ENCODE measurements around the gene FEM1B.

GRCh38 chr15:68234060-68234459 lies 43.5 kb upstream of the FEM1B start:
- TF ChIP-seq ZFP30 (CRISPR knock-in tag; IDR thresholded peaks at IDR 0.05): no peak
- TF ChIP-seq ESRRG (CRISPR knock-in tag; IDR thresholded peaks at IDR 0.05): no peak
- TF ChIP-seq CREB5 (CRISPR knock-in tag; IDR thresholded peaks at IDR 0.05; ENCODE audit: low read depth): no peak
- TF ChIP-seq PATZ1 (CRISPR knock-in tag; IDR thresholded peaks at IDR 0.05; ENCODE audit: borderline replicate concordance): no peak
- TF ChIP-seq TOX (CRISPR knock-in tag; IDR thresholded peaks at IDR 0.05; ENCODE audit: borderline replicate concordance): no peak
- TF ChIP-seq GLIS3 (CRISPR knock-in tag; IDR thresholded peaks at IDR 0.05): no peak
- no peak for TF ChIP-seq POU6F1 (CRISPR knock-in tag; IDR thresholded peaks at IDR 0.05; ENCODE audit: borderline replicate concordance, low read depth)
- TF ChIP-seq ARNTL (CRISPR knock-in tag; IDR thresholded peaks at IDR 0.05; ENCODE audit: borderline replicate concordance, low read depth): no peak

All from SK-N-SH treated with all-trans-retinoic acid at 6 μM for 48 hours (cell line).